Tibial nerve (tissue), 3 donors: ENCODE results near the gene NR1H3.

Experiments
- POLR2A ChIP-seq, 2 donors: fragments of 450-650 bp; IDR thresholded peaks; one replicate each; pipeline ENCODE4 v1.6.1; 2017; ENCODE audit warnings: antibody characterized with exemption in 2 of 2, mild to moderate bottlenecking in 2 of 2, moderate library complexity in 2 of 2
- TF ChIP-seq, protein P1 (sequence below), 5 experiments: fragments of 200-600 bp in 3 of 5; fragments of 450-650 bp in 2 of 5; sonication (generic) in 3 of 5; IDR thresholded peaks; one replicate each; pipeline ENCODE4 v1.5.1; 2016 to 2019; ENCODE audit warnings: antibody characterized with exemption in 5 of 5, mild to moderate bottlenecking in 3 of 5, moderate library complexity in 2 of 5

DNA sequence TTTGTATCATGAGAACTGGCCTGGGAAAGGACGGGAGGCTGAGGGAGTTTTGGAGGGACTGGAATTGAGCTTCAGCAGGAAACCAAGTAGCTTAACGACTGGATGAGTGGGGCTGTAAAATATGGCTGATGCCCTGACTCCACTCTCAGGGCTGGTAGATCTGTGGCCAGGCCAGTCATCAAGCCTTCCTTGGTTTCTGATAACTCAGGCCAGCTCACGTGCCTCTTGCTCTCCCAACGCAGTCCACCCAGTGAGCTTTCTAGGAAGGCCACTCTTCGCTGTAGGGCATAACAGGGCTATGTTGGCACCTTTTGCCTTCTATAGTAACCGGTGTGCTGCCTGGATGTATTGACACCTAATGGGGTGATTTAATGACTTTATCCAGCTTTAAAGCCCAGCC lies 6.3 kb downstream of the NR1H3 start:
- TF ChIP-seq, protein P1, sequence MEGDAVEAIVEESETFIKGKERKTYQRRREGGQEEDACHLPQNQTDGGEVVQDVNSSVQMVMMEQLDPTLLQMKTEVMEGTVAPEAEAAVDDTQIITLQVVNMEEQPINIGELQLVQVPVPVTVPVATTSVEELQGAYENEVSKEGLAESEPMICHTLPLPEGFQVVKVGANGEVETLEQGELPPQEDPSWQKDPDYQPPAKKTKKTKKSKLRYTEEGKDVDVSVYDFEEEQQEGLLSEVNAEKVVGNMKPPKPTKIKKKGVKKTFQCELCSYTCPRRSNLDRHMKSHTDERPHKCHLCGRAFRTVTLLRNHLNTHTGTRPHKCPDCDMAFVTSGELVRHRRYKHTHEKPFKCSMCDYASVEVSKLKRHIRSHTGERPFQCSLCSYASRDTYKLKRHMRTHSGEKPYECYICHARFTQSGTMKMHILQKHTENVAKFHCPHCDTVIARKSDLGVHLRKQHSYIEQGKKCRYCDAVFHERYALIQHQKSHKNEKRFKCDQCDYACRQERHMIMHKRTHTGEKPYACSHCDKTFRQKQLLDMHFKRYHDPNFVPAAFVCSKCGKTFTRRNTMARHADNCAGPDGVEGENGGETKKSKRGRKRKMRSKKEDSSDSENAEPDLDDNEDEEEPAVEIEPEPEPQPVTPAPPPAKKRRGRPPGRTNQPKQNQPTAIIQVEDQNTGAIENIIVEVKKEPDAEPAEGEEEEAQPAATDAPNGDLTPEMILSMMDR (IDR thresholded peaks at IDR 0.05) = no peak
- no peak for TF ChIP-seq POLR2A (IDR thresholded peaks at IDR 0.05)
